Neural cell (in vitro differentiated cells): ENCODE measurements around the gene MRTFA.

Experiments
- EP300 ChIP-seq: fragments of 450-650 bp; conservative IDR thresholded peaks from 2 replicates; pipeline ENCODE4 v1.6.1; 2014; ENCODE audit warnings: antibody characterized with exemption, mild to moderate bottlenecking, moderate library complexity; ENCODE audit not compliant: poor library complexity, severe bottlenecking
- EZH2 ChIP-seq: fragments of 200-600, 300-800 bp; shearing (Covaris generic), sonication (generic); IDR thresholded peaks from 2 replicates; pipeline ENCODE4 v1.6.1; 2014; ENCODE audit warnings: antibody characterized with exemption, low read length, borderline replicate concordance, mild to moderate bottlenecking; ENCODE audit not compliant: insufficient read depth, poor library complexity, severe bottlenecking
- POLR2AphosphoS5 ChIP-seq: IDR thresholded peaks from 2 replicates; pipeline ENCODE4 v1.6.1; 2012
- RAD21 ChIP-seq: fragments of 450-650 bp; conservative IDR thresholded peaks from 2 replicates; pipeline ENCODE4 v1.6.1; 2014; ENCODE audit warnings: antibody characterized with exemption, mild to moderate bottlenecking, moderate library complexity
- SMC3 ChIP-seq: fragments of 450-650 bp; conservative IDR thresholded peaks from 2 replicates; pipeline ENCODE4 v1.6.1; 2014; ENCODE audit warnings: antibody characterized with exemption, mild to moderate bottlenecking, moderate library complexity; ENCODE audit not compliant: poor library complexity
- TAF1 ChIP-seq: IDR thresholded peaks from 2 replicates; pipeline ENCODE4 v1.6.1; 2012; ENCODE audit warnings: low read depth
- TF ChIP-seq, protein P1 (sequence below): fragments of 450-650 bp; IDR thresholded peaks from 2 replicates; pipeline ENCODE4 v1.5.1; 2014; ENCODE audit warnings: antibody characterized with exemption, mild to moderate bottlenecking, moderate library complexity; ENCODE audit not compliant: poor library complexity, severe bottlenecking
- TF ChIP-seq, protein P2 (sequence below): IDR thresholded peaks from 2 replicates; pipeline ENCODE4 v1.6.1; 2012; ENCODE audit warnings: borderline replicate concordance

DNA sequence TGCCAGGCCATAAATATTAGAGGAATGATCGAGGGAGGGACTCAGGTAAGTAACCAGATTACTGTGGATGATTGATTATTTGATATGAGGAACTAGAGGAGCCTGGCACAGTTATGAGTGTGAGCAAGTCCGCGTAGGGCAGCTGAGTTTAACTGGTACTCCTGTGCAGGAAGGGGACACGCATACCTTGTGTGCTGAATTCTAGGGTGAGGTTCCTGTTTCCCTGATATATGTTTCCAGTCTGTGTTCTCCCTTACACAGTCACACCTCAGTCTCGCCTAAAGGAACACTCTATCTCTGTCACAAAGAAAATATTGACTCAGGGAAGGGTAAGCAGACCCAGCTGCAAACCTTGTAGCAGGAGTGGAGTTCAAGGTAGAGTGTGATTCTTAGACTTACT lies 248.8 kb downstream of the MRTFA start:
- TF ChIP-seq POLR2AphosphoS5: no peak
- TF ChIP-seq, protein P1, sequence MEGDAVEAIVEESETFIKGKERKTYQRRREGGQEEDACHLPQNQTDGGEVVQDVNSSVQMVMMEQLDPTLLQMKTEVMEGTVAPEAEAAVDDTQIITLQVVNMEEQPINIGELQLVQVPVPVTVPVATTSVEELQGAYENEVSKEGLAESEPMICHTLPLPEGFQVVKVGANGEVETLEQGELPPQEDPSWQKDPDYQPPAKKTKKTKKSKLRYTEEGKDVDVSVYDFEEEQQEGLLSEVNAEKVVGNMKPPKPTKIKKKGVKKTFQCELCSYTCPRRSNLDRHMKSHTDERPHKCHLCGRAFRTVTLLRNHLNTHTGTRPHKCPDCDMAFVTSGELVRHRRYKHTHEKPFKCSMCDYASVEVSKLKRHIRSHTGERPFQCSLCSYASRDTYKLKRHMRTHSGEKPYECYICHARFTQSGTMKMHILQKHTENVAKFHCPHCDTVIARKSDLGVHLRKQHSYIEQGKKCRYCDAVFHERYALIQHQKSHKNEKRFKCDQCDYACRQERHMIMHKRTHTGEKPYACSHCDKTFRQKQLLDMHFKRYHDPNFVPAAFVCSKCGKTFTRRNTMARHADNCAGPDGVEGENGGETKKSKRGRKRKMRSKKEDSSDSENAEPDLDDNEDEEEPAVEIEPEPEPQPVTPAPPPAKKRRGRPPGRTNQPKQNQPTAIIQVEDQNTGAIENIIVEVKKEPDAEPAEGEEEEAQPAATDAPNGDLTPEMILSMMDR: no peak
- no peak for TF ChIP-seq RAD21
- TF ChIP-seq SMC3: no peak
- TF ChIP-seq EZH2: no peak
- TF ChIP-seq, protein P2, sequence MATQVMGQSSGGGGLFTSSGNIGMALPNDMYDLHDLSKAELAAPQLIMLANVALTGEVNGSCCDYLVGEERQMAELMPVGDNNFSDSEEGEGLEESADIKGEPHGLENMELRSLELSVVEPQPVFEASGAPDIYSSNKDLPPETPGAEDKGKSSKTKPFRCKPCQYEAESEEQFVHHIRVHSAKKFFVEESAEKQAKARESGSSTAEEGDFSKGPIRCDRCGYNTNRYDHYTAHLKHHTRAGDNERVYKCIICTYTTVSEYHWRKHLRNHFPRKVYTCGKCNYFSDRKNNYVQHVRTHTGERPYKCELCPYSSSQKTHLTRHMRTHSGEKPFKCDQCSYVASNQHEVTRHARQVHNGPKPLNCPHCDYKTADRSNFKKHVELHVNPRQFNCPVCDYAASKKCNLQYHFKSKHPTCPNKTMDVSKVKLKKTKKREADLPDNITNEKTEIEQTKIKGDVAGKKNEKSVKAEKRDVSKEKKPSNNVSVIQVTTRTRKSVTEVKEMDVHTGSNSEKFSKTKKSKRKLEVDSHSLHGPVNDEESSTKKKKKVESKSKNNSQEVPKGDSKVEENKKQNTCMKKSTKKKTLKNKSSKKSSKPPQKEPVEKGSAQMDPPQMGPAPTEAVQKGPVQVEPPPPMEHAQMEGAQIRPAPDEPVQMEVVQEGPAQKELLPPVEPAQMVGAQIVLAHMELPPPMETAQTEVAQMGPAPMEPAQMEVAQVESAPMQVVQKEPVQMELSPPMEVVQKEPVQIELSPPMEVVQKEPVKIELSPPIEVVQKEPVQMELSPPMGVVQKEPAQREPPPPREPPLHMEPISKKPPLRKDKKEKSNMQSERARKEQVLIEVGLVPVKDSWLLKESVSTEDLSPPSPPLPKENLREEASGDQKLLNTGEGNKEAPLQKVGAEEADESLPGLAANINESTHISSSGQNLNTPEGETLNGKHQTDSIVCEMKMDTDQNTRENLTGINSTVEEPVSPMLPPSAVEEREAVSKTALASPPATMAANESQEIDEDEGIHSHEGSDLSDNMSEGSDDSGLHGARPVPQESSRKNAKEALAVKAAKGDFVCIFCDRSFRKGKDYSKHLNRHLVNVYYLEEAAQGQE: no peak
- TF ChIP-seq TAF1: no peak
- no peak for TF ChIP-seq EP300
